Heart left ventricle (tissue), 13 donors: ENCODE measurements around the gene KCTD12.

Source experiments
- CTCF ChIP-seq, 12 donors: fragments of 200-600 bp; sonication (generic) in 4 of 12; IDR thresholded peaks; one replicate each; pipeline versions ENCODE4 v1.5.0 to v1.8.0; 2018 to 2022; ENCODE audit warnings: antibody characterized with exemption in 12 of 12, mild to moderate bottlenecking in 5 of 12
- POLR2A ChIP-seq, 2 donors: fragments of 450-650 bp; IDR thresholded peaks; one replicate each; pipeline ENCODE4 v1.6.1; 2017; ENCODE audit warnings: antibody characterized with exemption in 2 of 2, mild to moderate bottlenecking in 2 of 2, moderate library complexity in 2 of 2
- donor health status: ischemic (EF 13 %, LVEDD 7.1; RV severe dilation, severe dysfunction).
- donor health status: DM: no; HTN: yes; CAD: no.
- donor health status: DM: no; HTN: no; CAD: no.
- donor health status: ischemic (EF 25% LVEDD 6.9; RV normal size, moderate dysfunction).
- donor health status: ischemic (EF 25% LVEDD 5.7; RV mildly dilated, moderate dysfunction).
- donor health status: ischemic (EF 35%, LVEDD 5.7; RV mildly dilated, moderate dysfunction).
- donor health status: nonischemic (EF 11% LVEDD 7.7; RV severe dilation, severe dysfunction).
- donor health status: DM: yes; HTN: yes; CAD: no.
- donor health status: PGD.
- donor health status: ischemic (EF 29% LVEDD 5.4; RV normal size, mild dysfunction).
- donor health status: nonischemic (EF 23%, LVEDD 6.1; RV moderate dilation, normal function).

- no peak for TF ChIP-seq POLR2A (IDR thresholded peaks at IDR 0.05)
- TF ChIP-seq CTCF (IDR thresholded peaks at IDR 0.05), result no peak
Measured at GRCh38 chr13:76871432-76871831, 14.8 kb downstream of the KCTD12 start.
